B cell (primary cell): Measurements from ENCODE around the gene GNG11. TPM values are rescaled to one million over a fixed set of nuclear protein-coding genes. Genes with fewer than 3 reads are reported as not detected.

Source experiments
- ATAC-seq: fragments of 200-7000 bp; cut with Tn5 transposase; one replicate; pipeline ENCODE4 v1.10.0; 2021; ENCODE audit warnings: low read depth, mild to moderate bottlenecking, moderate number of reproducible peaks, moderate library complexity
- CTCF ChIA-PET: fragments of 350-600 bp; sonication (Branson Sonifier 250); formaldehyde crosslinking; loops from one replicate; lab custom pipeline; 2021; ENCODE audit warnings: antibody characterized with exemption, inconsistent platforms; lab: Charles Lee
- POLR2A ChIA-PET: fragments of 350-600 bp; sonication (Branson Sonifier 250); formaldehyde crosslinking; loops from one replicate; lab custom pipeline; 2021; ENCODE audit warnings: antibody characterized with exemption; lab: Charles Lee
- DNase-seq: peaks from one replicate; pipeline ENCODE4 v3.0.0; 2013
- H2AFZ ChIP-seq: 2 replicates; pipeline ENCODE4 v1.6.1; 2012; ENCODE audit warnings: mild to moderate bottlenecking, low read depth, low read length; ENCODE audit not compliant: insufficient read depth, poor library complexity, severe bottlenecking
- H3K27ac ChIP-seq, 2 donors: 1 replicate in 1 of 2; 2 replicates in 1 of 2; pipeline ENCODE4 v1.5.1; 2012 to 2013; ENCODE audit warnings: low read length in 2 of 2, mild to moderate bottlenecking in 2 of 2, moderate library complexity in 1 of 2
- H3K27me3 ChIP-seq, 4 experiments: fragments of 200-600 bp in 1 of 4; sonication (generic) in 1 of 4; replicated peaks in 1 of 4; 1 replicate in 2 of 4; 2 replicates in 2 of 4; pipeline versions ENCODE4 v1.6.1 to v1.7.0; 2013 to 2016; ENCODE audit warnings: low read length in 3 of 4, mild to moderate bottlenecking in 2 of 4, mixed read lengths in 1 of 4, moderate library complexity in 1 of 4; ENCODE audit not compliant: insufficient read depth in 4 of 4, control insufficient read depth in 3 of 4; ENCODE audit errors: control extremely low read depth in 1 of 4
- H3K36me3 ChIP-seq, 2 experiments: replicated peaks in 1 of 2; 1 replicate in 1 of 2; 2 replicates in 1 of 2; pipeline versions ENCODE4 v1.6.1 to v1.7.1; 2013; ENCODE audit warnings: low read length in 1 of 2; ENCODE audit not compliant: insufficient read depth in 2 of 2, control insufficient read depth in 1 of 2; ENCODE audit errors: control extremely low read depth in 1 of 2, extremely low read depth in 1 of 2
- H3K4me1 ChIP-seq, 2 donors: fragments of 200-600 bp in 1 of 2; sonication (generic) in 1 of 2; 1 replicate in 1 of 2; 2 replicates in 1 of 2; pipeline versions ENCODE4 v1.5.1 to v1.6.1; 2013 to 2017; ENCODE audit warnings: low read length in 2 of 2; ENCODE audit not compliant: control insufficient read depth in 2 of 2, insufficient read depth in 2 of 2
- H3K4me2 ChIP-seq: replicated peaks from 2 replicates; pipeline ENCODE3; 2012; ENCODE audit warnings: mild to moderate bottlenecking, low read depth, low read length; ENCODE audit not compliant: poor library complexity, severe bottlenecking
- H3K4me3 ChIP-seq, 5 experiments: fragments of 200-600 bp in 1 of 5; sonication (generic) in 1 of 5; 1 replicate in 3 of 5; 2 replicates in 2 of 5; pipeline versions ENCODE4 v1.5.1 to v1.7.0; 2011 to 2016; ENCODE audit warnings: low read length in 4 of 5, mild to moderate bottlenecking in 4 of 5, low read depth in 2 of 5, control low read depth in 1 of 5, moderate library complexity in 1 of 5; ENCODE audit not compliant: insufficient read depth in 1 of 5; ENCODE audit errors: control extremely low read depth in 1 of 5, extremely low read depth in 1 of 5
- H3K79me2 ChIP-seq: fragments of 200-600 bp; sonication (generic); one replicate; pipeline ENCODE4 v1.6.0; 2016; ENCODE audit warnings: low read length; ENCODE audit not compliant: control insufficient read depth, insufficient read depth
- H3K9ac ChIP-seq: fragments of 200-600 bp; sonication (generic); 2 replicates; pipeline ENCODE4 v1.6.1; 2017; ENCODE audit warnings: mild to moderate bottlenecking, low read length, moderate library complexity
- H3K9me3 ChIP-seq, 3 donors: one replicate each; pipeline versions ENCODE4 v1.6.1 to v1.7.1; 2013; ENCODE audit warnings: low read length in 2 of 3; ENCODE audit not compliant: control insufficient read depth in 2 of 3, insufficient read depth in 1 of 3; ENCODE audit errors: control extremely low read depth in 1 of 3
- H4K20me1 ChIP-seq: 2 replicates; pipeline ENCODE4 v1.6.0; 2012; ENCODE audit warnings: mild to moderate bottlenecking, low read length; ENCODE audit not compliant: insufficient read depth, control insufficient read depth, poor library complexity, severe bottlenecking
- H3K27ac Mint-ChIP-seq: one replicate; pipeline ENCODE4 v1.8.0; 2021; ENCODE audit warnings: mixed read lengths
- H3K27me3 Mint-ChIP-seq: one replicate; pipeline ENCODE4 v1.8.0; 2021; ENCODE audit warnings: mixed read lengths
- H3K4me1 Mint-ChIP-seq: one replicate; pipeline ENCODE4 v1.8.0; 2021; ENCODE audit warnings: mixed read lengths
- H3K4me3 Mint-ChIP-seq: one replicate; pipeline ENCODE4 v1.8.0; 2021; ENCODE audit warnings: mixed read lengths
- H3K9me3 Mint-ChIP-seq: one replicate; pipeline ENCODE4 v1.8.0; 2022; ENCODE audit warnings: mixed read lengths; ENCODE audit not compliant: insufficient read depth
- CTCF ChIP-seq: fragments of 200-600 bp; IDR thresholded peaks from one replicate; pipeline ENCODE4 v1.8.0; 2022; ENCODE audit warnings: antibody characterized with exemption, mild to moderate bottlenecking
- EZH2 ChIP-seq: IDR thresholded peaks from 2 replicates; pipeline ENCODE4 v1.6.1; 2012; ENCODE audit warnings: borderline replicate concordance, low read depth, mild to moderate bottlenecking, moderate library complexity, low read length; ENCODE audit not compliant: insufficient read depth, poor library complexity, severe bottlenecking
- WGBS: methylation state at CpG from one replicate; pipeline ENCODE4 v1.1.5; 2013; ENCODE audit warnings: missing lambda C conversion rate; ENCODE audit not compliant: insufficient coverage; 5-methylcytosine and 5-hydroxymethylcytosine counted together
- intact Hi-C: fragments of 100-400 bp; cut with micrococcal nuclease; formaldehyde crosslinking; loops from one replicate; pipeline ENCODE4 v1.10.0; 2022
- polyA plus RNA-seq: library from polyadenylated mRNA; depleted of rRNA; stranded (reverse); fragments of >200 nt; gene quantifications from 2 replicates; pipeline ENCODE4 v1.2.3, GENCODE V29; 2012
- total RNA-seq, 2 donors: library from RNA; stranded (reverse); fragments of 120-200 nt in 1 of 2; gene quantifications; 1 replicate in 1 of 2; 2 replicates in 1 of 2; pipeline versions ENCODE4 v1.2.3 to v1.2.4, GENCODE V29; 2013 to 2022

The GNG11 gene
- total and polyA plus RNA-seq, 2 donors (not counting 1 experiment from before 2014, with no cell fraction given): 0.37 to 1.7 TPM

GRCh38 chr7:93957767-93958166 lies 36.2 kb downstream of the GNG11 start:
- H3K9ac ChIP-seq: no peak overlapping the region
- H3K4me3 ChIP-seq: no peak overlapping the region
- DNase-seq: no peak
- TF ChIP-seq CTCF (no peak), EZH2 (no peak)
- Mint-ChIP-seq H3K4me3 (no peak overlapping the region), H3K9me3 (no peaks in the 10 kb centered on the region), H3K27ac (no peak overlapping the region), H3K4me1 (no peaks in the 10 kb centered on the region), H3K27me3 (no peaks in the 10 kb centered on the region)
- H3K9me3 ChIP-seq: no peaks in the 10 kb centered on the region
- H3K27ac ChIP-seq: no peak overlapping the region
- no CpG with 5 or more reads among the region's 1 CpG for WGBS
- H4K20me1 ChIP-seq: no peaks in the 10 kb centered on the region
- intact Hi-C loops: no loop called here
- ChIA-PET POLR2A (no interaction called here), CTCF (no interaction called here)
- H3K4me1 ChIP-seq: no peaks in the 10 kb centered on the region
- no peaks in the 10 kb centered on the region for H3K27me3 ChIP-seq
- no peak overlapping the region for H2AFZ ChIP-seq
- H3K79me2 ChIP-seq: no peaks in the 10 kb centered on the region
- ATAC-seq: no peak
- H3K4me2 ChIP-seq: no peak overlapping the region
- H3K36me3 ChIP-seq: no peaks in the 10 kb centered on the region

- intact Hi-C loops: no loop called here
- no peak overlapping the region for H3K27ac ChIP-seq
- no peaks in the 10 kb centered on the region for H4K20me1 ChIP-seq
- ATAC-seq (no peak), DNase-seq (no peak)
- Mint-ChIP-seq H3K27ac (no peak overlapping the region), H3K27me3 (no peaks in the 10 kb centered on the region), H3K9me3 (no peaks in the 10 kb centered on the region), H3K4me3 (no peak overlapping the region), H3K4me1 (no peaks in the 10 kb centered on the region)
- ChIA-PET CTCF (no interaction called here), POLR2A (no interaction called here)
- H3K4me3 ChIP-seq: no peak overlapping the region
- no peak overlapping the region for H3K4me2 ChIP-seq
- H2AFZ ChIP-seq: no peak overlapping the region
- no peak overlapping the region for H3K9ac ChIP-seq
- no peaks in the 10 kb centered on the region for H3K9me3 ChIP-seq
- no peaks in the 10 kb centered on the region for H3K27me3 ChIP-seq
- 94% methylated on average over 2 of the region's 3 CpGs for WGBS
- no peaks in the 10 kb centered on the region for H3K79me2 ChIP-seq
- no peaks in the 10 kb centered on the region for H3K36me3 ChIP-seq
- no peaks in the 10 kb centered on the region for H3K4me1 ChIP-seq
- no peak for TF ChIP-seq CTCF
- TF ChIP-seq EZH2: no peak
Observed at GRCh38 chr7:93958216-93958615, 36.7 kb downstream of the GNG11 start.
